ENCODE data around the gene TMEM63A. TPM values are rescaled to one million over a fixed set of nuclear protein-coding genes. Genes with fewer than 3 reads are reported as not detected.
"Not testable (repeated sequence)": the region's sequence is repeated elsewhere in the genome, so short reads cannot be mapped to it uniquely, and the experiment has no call there.

Gene TMEM63A
- total RNA-seq, 1 experiment from 2014 or later = 47.5 TPM

GRCh38 chr1:225806249-225806648 lies 75.9 kb downstream of the TMEM63A start:
- H2AFZ ChIP-seq (ENCODE audit: low read length) = no peak overlapping the region
- POLR2A ChIA-PET (ENCODE audit: unreplicated experiment) = interaction anchor here (0.6 kb wide), 1 partner anchor 32 kb away, joined by 7 read pairs; no protein-coding TSS in a partner anchor
- H3K4me1 ChIP-seq (ENCODE audit: insufficient read depth, low read length) = peaks cover 5% of the 10 kb centered on the region
- H3K4me3 ChIP-seq (ENCODE audit: low read length) = no peak overlapping the region
- H3K79me2 ChIP-seq (ENCODE audit: low read length) = peaks cover 6% of the 10 kb centered on the region
- BruUV-seq (replicated peaks) = no TSS peak
- H3K36me3 ChIP-seq (ENCODE audit: low read depth, low read length) = no peaks in the 10 kb centered on the region
- H3K9ac ChIP-seq (ENCODE audit: low read length) = no peak overlapping the region
- ATAC-seq = no peak
- H3K9me2 ChIP-seq (replicated peaks; ENCODE audit: low read length) = no peaks in the 10 kb centered on the region
- TF ChIP-seq EZH2phosphoT487 (IDR thresholded peaks at IDR 0.05; ENCODE audit: borderline replicate concordance, low read length) = no peak
- no peak for TF ChIP-seq CTCF (conservative IDR thresholded peaks at IDR 0.05; ENCODE audit: low read depth, low read length)
- no peak for TF ChIP-seq EZH2 (IDR thresholded peaks at IDR 0.05; ENCODE audit: low read length, unreplicated experiment)
- H3K27ac ChIP-seq (ENCODE audit: low read length) = no peak overlapping the region
- H3K9me3 ChIP-seq (ENCODE audit: low read length) = no peaks in the 10 kb centered on the region
- intact Hi-C loops (cut with micrococcal nuclease) = no loop called here
- no peak for DNase-seq
- H3F3A ChIP-seq (ENCODE audit: low read length, unreplicated experiment) = no peaks in the 10 kb centered on the region
- H3K4me2 ChIP-seq (ENCODE audit: low read length) = no peak overlapping the region
- no peaks in the 10 kb centered on the region for H3K27me3 ChIP-seq (ENCODE audit: low read length)
- CTCF ChIA-PET = no interaction called here
- no peaks in the 10 kb centered on the region for H4K20me1 ChIP-seq (ENCODE audit: low read length)

GRCh38 chr1:225801146-225801545 lies 81.0 kb downstream of the TMEM63A start:
- H4K20me1 ChIP-seq (ENCODE audit: low read length); CTCF ChIA-PET; H3K4me3 ChIP-seq (ENCODE audit: low read length); H3K4me2 ChIP-seq (ENCODE audit: low read length); H3K27ac ChIP-seq (ENCODE audit: low read length); H2AFZ ChIP-seq (ENCODE audit: low read length); H3K4me1 ChIP-seq (ENCODE audit: insufficient read depth, low read length); ATAC-seq; H3K27me3 ChIP-seq (ENCODE audit: low read length); H3K9me3 ChIP-seq (ENCODE audit: low read length); H3F3A ChIP-seq (ENCODE audit: low read length, unreplicated experiment); BruUV-seq (replicated peaks); H3K79me2 ChIP-seq (ENCODE audit: low read length); H3K36me3 ChIP-seq (ENCODE audit: low read depth, low read length); H3K9ac ChIP-seq (ENCODE audit: low read length); POLR2A ChIA-PET (ENCODE audit: unreplicated experiment); H3K9me2 ChIP-seq (replicated peaks; ENCODE audit: low read length); intact Hi-C loops (cut with micrococcal nuclease); DNase-seq: not testable (repeated sequence)

GRCh38 chr1:225796097-225796496 lies 86.1 kb downstream of the TMEM63A start:
- intact Hi-C loops (cut with micrococcal nuclease); POLR2A ChIA-PET (ENCODE audit: unreplicated experiment); DNase-seq; ATAC-seq; H3K79me2 ChIP-seq (ENCODE audit: low read length); H2AFZ ChIP-seq (ENCODE audit: low read length); H3K4me2 ChIP-seq (ENCODE audit: low read length); H3K27ac ChIP-seq (ENCODE audit: low read length); H3K4me3 ChIP-seq (ENCODE audit: low read length); H3F3A ChIP-seq (ENCODE audit: low read length, unreplicated experiment); H3K36me3 ChIP-seq (ENCODE audit: low read depth, low read length); CTCF ChIA-PET; H3K27me3 ChIP-seq (ENCODE audit: low read length); H3K9me3 ChIP-seq (ENCODE audit: low read length); H3K9me2 ChIP-seq (replicated peaks; ENCODE audit: low read length); H3K9ac ChIP-seq (ENCODE audit: low read length); BruUV-seq (replicated peaks); H3K4me1 ChIP-seq (ENCODE audit: insufficient read depth, low read length); H4K20me1 ChIP-seq (ENCODE audit: low read length): not testable (repeated sequence)

Small RNA genes within 50 kb of the gene (microRNA-seq; reads per million reads assigned to microRNA genes)
- 2.3 reads per million for gene MIR6741 (ENCODE audit: unreplicated experiment)

Other genes starting within 250 kb of the TMEM63A start
- gene ENAH, start 229.3 kb downstream of the TMEM63A start, total RNA-seq (2014; rRNA removed) = 96.6 and 101 TPM in 2 replicates
- 241 and 306 TPM in 2 replicates for gene SRP9, start 104.6 kb downstream of the TMEM63A start, total RNA-seq (2014; rRNA removed)
- 54.6 and 69.2 TPM in 2 replicates for gene EPHX1, start 72.3 kb downstream of the TMEM63A start, total RNA-seq (2014; rRNA removed)
- not detected in 2 replicates for gene LEFTY1, start 6.8 kb upstream of the TMEM63A start, total RNA-seq (2014; rRNA removed)
- gene PYCR2, start 41.9 kb upstream of the TMEM63A start, total RNA-seq (2014; rRNA removed) = 57.7 and 69.0 TPM in 2 replicates
- not detected in 2 replicates for gene LEFTY2, start 58.8 kb upstream of the TMEM63A start, total RNA-seq (2014; rRNA removed)
- gene SDE2, start 117.0 kb upstream of the TMEM63A start, total RNA-seq (2014; rRNA removed) = 26.1 and 30.2 TPM in 2 replicates
- 196 and 273 TPM in 2 replicates for gene H3-3A, start 180.3 kb upstream of the TMEM63A start, total RNA-seq (2014; rRNA removed)